H1 (cell line): ENCODE data around the gene ARHGAP5. TPM values are rescaled to one million over a fixed set of nuclear protein-coding genes. Genes with fewer than 3 reads are reported as not detected.

Source experiments
- CTCF ChIA-PET: fragments of 300-600 bp; sonication (Branson Sonifier 250); formaldehyde crosslinking; loops from one replicate; lab custom pipeline; 2021; ENCODE audit not compliant: partially characterized antibody; lab: Charles Lee
- POLR2A ChIA-PET: fragments of 300-600 bp; sonication (Branson Sonifier 250); formaldehyde crosslinking; loops from one replicate; lab custom pipeline; 2021; ENCODE audit warnings: inconsistent platforms; ENCODE audit not compliant: partially characterized antibody; lab: Charles Lee
- DNase-seq, 2 experiments: peaks; one replicate each; pipeline versions ENCODE4 v3.0.0 to v3.0.0-alpha.2; 2010 to 2022; ENCODE audit warnings: low spot score in 2 of 2, low read depth in 1 of 2, mixed read lengths in 1 of 2
- FAIRE-seq: peaks from 2 replicates; lab custom pipeline; 2011; peaks lifted over from hg19 to GRCh38; lab: Jason Lieb, UNC
- H2AFZ ChIP-seq: 2 replicates; pipeline ENCODE4 v1.8.1; 2012; ENCODE audit warnings: low read length, inconsistent platforms
- H2AK5ac ChIP-seq: 2 replicates; pipeline ENCODE4 v1.6.1; 2013; ENCODE audit warnings: low read depth, low read length
- H2BK120ac ChIP-seq: replicated peaks from 2 replicates; pipeline ENCODE3; 2013; ENCODE audit warnings: low read depth, low read length, inconsistent platforms
- H2BK12ac ChIP-seq: 2 replicates; pipeline ENCODE4 v1.6.1; 2013; ENCODE audit warnings: low read depth, low read length
- H2BK15ac ChIP-seq: 2 replicates; pipeline ENCODE4 v1.6.1; 2013; ENCODE audit warnings: low read length
- H2BK20ac ChIP-seq: 2 replicates; pipeline ENCODE4 v1.6.1; 2013; ENCODE audit warnings: low read length
- H2BK5ac ChIP-seq: 2 replicates; pipeline ENCODE4 v1.6.1; 2013; ENCODE audit warnings: low read depth, low read length
- H3K14ac ChIP-seq: 2 replicates; pipeline ENCODE4 v1.6.1; 2013; ENCODE audit warnings: inconsistent platforms; ENCODE audit not compliant: insufficient read length
- H3K18ac ChIP-seq: 2 replicates; pipeline ENCODE4 v1.6.1; 2013; ENCODE audit warnings: low read length; ENCODE audit errors: extremely low read depth
- H3K23ac ChIP-seq: 2 replicates; pipeline ENCODE4 v1.6.1; 2013; ENCODE audit warnings: inconsistent platforms; ENCODE audit not compliant: insufficient read length
- H3K23me2 ChIP-seq: 2 replicates; pipeline ENCODE4 v1.6.1; 2013; ENCODE audit warnings: low read depth, low read length
- H3K27ac ChIP-seq: 2 replicates; pipeline ENCODE4 v1.6.1; 2011; ENCODE audit warnings: low read depth, low read length, inconsistent platforms
- H3K27me3 ChIP-seq, 4 experiments: replicated peaks in 1 of 4; 1 replicate in 1 of 4; 2 replicates in 3 of 4; pipeline versions ENCODE4 v1.6.1 to v1.8.1; 2011 to 2013; ENCODE audit warnings: low read length in 3 of 4, mild to moderate bottlenecking in 3 of 4, inconsistent platforms in 2 of 4, mixed read lengths in 2 of 4, moderate library complexity in 1 of 4; ENCODE audit not compliant: control insufficient read depth in 3 of 4, insufficient read depth in 3 of 4; ENCODE audit errors: extremely low read depth in 1 of 4
- H3K36me3 ChIP-seq, 4 experiments: 2 replicates each; pipeline versions ENCODE4 v1.6.1 to v1.8.1; 2011 to 2013; ENCODE audit warnings: mild to moderate bottlenecking in 4 of 4, low read length in 3 of 4, moderate library complexity in 2 of 4, control low read depth in 1 of 4, inconsistent platforms in 1 of 4; ENCODE audit not compliant: insufficient read depth in 4 of 4, control insufficient read depth in 2 of 4
- H3K4ac ChIP-seq: replicated peaks from 2 replicates; pipeline ENCODE3; 2013; ENCODE audit warnings: low read length, low read depth, mixed read lengths, inconsistent platforms; ENCODE audit not compliant: insufficient read length
- H3K4me1 ChIP-seq, 4 experiments: replicated peaks in 1 of 4; 1 replicate in 1 of 4; 2 replicates in 3 of 4; pipeline versions ENCODE4 v1.6.1 to v1.8.1; 2011 to 2013; ENCODE audit warnings: low read length in 3 of 4, inconsistent platforms in 2 of 4, mixed read lengths in 1 of 4; ENCODE audit not compliant: insufficient read depth in 4 of 4, control insufficient read depth in 3 of 4
- H3K4me2 ChIP-seq, 2 experiments: 2 replicates each; pipeline versions ENCODE4 v1.6.1 to v1.8.1; 2011 to 2013; ENCODE audit warnings: low read depth in 2 of 2, low read length in 2 of 2, control low read depth in 1 of 2, inconsistent platforms in 1 of 2, mild to moderate bottlenecking in 1 of 2; ENCODE audit not compliant: insufficient read depth in 1 of 2
- H3K4me3 ChIP-seq, 4 experiments: fragments of 200-600, 300-600 bp in 1 of 4; sonication (generic), shearing (Covaris generic), sonication (Bioruptor Twin) in 1 of 4; 2 replicates each; pipeline versions ENCODE4 v1.5.1 to v1.8.1; 2011 to 2016; ENCODE audit warnings: low read length in 4 of 4, low read depth in 3 of 4, control low read depth in 2 of 4, inconsistent platforms in 2 of 4, mild to moderate bottlenecking in 2 of 4, mixed read lengths in 1 of 4, moderate library complexity in 1 of 4; ENCODE audit not compliant: insufficient read depth in 2 of 4; ENCODE audit errors: extremely low read depth in 1 of 4
- H3K56ac ChIP-seq: replicated peaks from 2 replicates; pipeline ENCODE3; 2013; ENCODE audit warnings: low read depth, mild to moderate bottlenecking, mixed read lengths, low read length, inconsistent platforms; ENCODE audit not compliant: insufficient read length
- H3K79me1 ChIP-seq: 2 replicates; pipeline ENCODE4 v1.6.1; 2013; ENCODE audit warnings: low read depth, low read length, control low read depth
- H3K79me2 ChIP-seq, 2 experiments: 2 replicates each; pipeline versions ENCODE4 v1.6.1 to v1.8.1; 2012 to 2013; ENCODE audit warnings: low read length in 2 of 2, mild to moderate bottlenecking in 2 of 2, inconsistent platforms in 1 of 2; ENCODE audit not compliant: insufficient read depth in 2 of 2, control insufficient read depth in 1 of 2
- H3K9ac ChIP-seq, 4 experiments: replicated peaks in 1 of 4; 1 replicate in 1 of 4; 2 replicates in 3 of 4; pipeline versions ENCODE4 v1.6.1 to v1.8.1; 2011 to 2013; ENCODE audit warnings: low read depth in 3 of 4, low read length in 3 of 4, control low read depth in 2 of 4, mild to moderate bottlenecking in 2 of 4, moderate library complexity in 2 of 4, inconsistent platforms in 1 of 4; ENCODE audit errors: extremely low read depth in 1 of 4
- H3K9me3 ChIP-seq, 2 experiments: 2 replicates each; pipeline versions ENCODE4 v1.6.1 to v1.8.1; 2012 to 2013; ENCODE audit warnings: mild to moderate bottlenecking in 2 of 2, moderate library complexity in 2 of 2, control low read depth in 1 of 2, inconsistent platforms in 1 of 2, low read depth in 1 of 2, low read length in 1 of 2, mixed read lengths in 1 of 2; ENCODE audit not compliant: insufficient read depth in 2 of 2
- H4K20me1 ChIP-seq, 2 experiments: replicated peaks in 1 of 2; 2 replicates each; pipeline versions ENCODE3 to v1.8.1; 2011 to 2013; ENCODE audit warnings: inconsistent platforms in 2 of 2, low read length in 2 of 2, mild to moderate bottlenecking in 1 of 2; ENCODE audit not compliant: insufficient read depth in 2 of 2, control insufficient read depth in 1 of 2
- H4K5ac ChIP-seq: 2 replicates; pipeline ENCODE4 v1.6.1; 2013; ENCODE audit warnings: low read length, low read depth, mixed read lengths, inconsistent platforms; ENCODE audit not compliant: insufficient read length
- H4K8ac ChIP-seq: 2 replicates; pipeline ENCODE4 v1.8.0; 2013; ENCODE audit warnings: mild to moderate bottlenecking, moderate library complexity, low read length, inconsistent platforms; ENCODE audit not compliant: insufficient read depth; ENCODE audit errors: extremely low read depth
- H4K91ac ChIP-seq: replicated peaks from 2 replicates; pipeline ENCODE3; 2013; ENCODE audit warnings: low read length, mixed read lengths, inconsistent platforms; ENCODE audit not compliant: insufficient read length
- BACH1 ChIP-seq: IDR thresholded peaks from 2 replicates; pipeline ENCODE4 v1.6.1; 2012; ENCODE audit warnings: low read length, improper control_type of control experiment
- SP1 ChIP-seq: IDR thresholded peaks from 2 replicates; pipeline ENCODE4 v1.6.1; 2011; ENCODE audit warnings: low read depth, low read length
- WGBS, 2 experiments: shearing (Covaris generic) in 1 of 2; methylation state at CpG; one replicate each; pipeline versions ENCODE4 v1.1.6 to v1.1.7; 2013 to 2015; ENCODE audit warnings: low lambda C conversion rate in 2 of 2, mixed read lengths in 2 of 2, inconsistent platforms in 1 of 2, low coverage in 1 of 2, missing lambda C conversion rate in 1 of 2; ENCODE audit not compliant: insufficient replicate concordance in 2 of 2, insufficient coverage in 1 of 2, insufficient read length in 1 of 2; ENCODE audit errors: extremely low coverage in 1 of 2, missing lambda C conversion rate in 1 of 2; 5-methylcytosine and 5-hydroxymethylcytosine counted together
- polyA plus RNA-seq, 7 experiments: library from polyadenylated mRNA; depleted of rRNA in 3 of 7; stranded (reverse) in 5 of 7; unstranded in 2 of 7; fragments of >200 nt in 5 of 7; fragments of 200-250 nt in 2 of 7; gene quantifications; 1 replicate in 5 of 7; 2 replicates in 1 of 7; 4 replicates in 1 of 7; pipeline versions ENCODE4 v1.2.1 to v1.2.3, GENCODE V29; 2011 to 2013; ENCODE audit warnings: missing spikeins in 2 of 7, mixed read lengths in 2 of 7
- total RNA-seq: library from RNA; stranded (reverse); fragmentation: NEBNext Ultra II Directional; extraction: Animal tissue kit (Norgen Biotek cat#: 25700); gene quantifications from 2 replicates; pipeline ENCODE4 v1.2.1, GENCODE V29; 2021

Gene ARHGAP5
- total and polyA plus RNA-seq, 2 of the 8 experiments (the other 6 are each of a cell fraction or from before 2014, with no cell fraction given), result 7.8 to 77.3 TPM

GRCh38 chr14:32078023-32078857 lies 1.1 kb downstream of the ARHGAP5 start:
- DNase-seq, result no peak
- TF ChIP-seq BACH1, result 0 out of 2 replicates have a peak, but pooled peaks have one; percentile 38
- TF ChIP-seq SP1, result no peak
- Histone ChIP-seq H2AFZ (no peak overlapping the region), H3K36me3 (no peaks in the 10 kb centered on the region), H3K4me3 (peak overlapping the region; percentile 83 to 97 (median 90)), H3K4me2 (peak overlapping the region; percentile 67 to 76), H2BK120ac (no peak overlapping the region), H3K56ac (no peak overlapping the region), H3K9ac (peak overlapping the region; percentile 85 to 94 (median 92)), H3K14ac (no peak overlapping the region), H3K79me1 (no peaks in the 10 kb centered on the region; the same call in 1 of the 2 replicates), H3K27ac (peak overlapping the region; percentile 91), H4K91ac (no peak overlapping the region), H3K27me3 (no peaks in the 10 kb centered on the region), H3K9me3 (no peaks in the 10 kb centered on the region), H2BK15ac (no peak overlapping the region), H2BK20ac (no peak overlapping the region), H3K18ac (no peak overlapping the region; the same call in 1 of the 2 replicates), H2AK5ac (no peak overlapping the region), H3K79me2 (peaks cover 0 to 60% of the 10 kb centered on the region in 2 experiments; a peak in 3 of 4 replicates), H3K4ac (no peak overlapping the region), H3K23me2 (peaks cover 9% of the 10 kb centered on the region), H2BK5ac (0 out of 2 replicates have a peak overlapping the region, but pooled peaks have one; percentile 62), H4K5ac (peak overlapping the region; percentile 18), H4K20me1 (peaks cover 3 to 6% of the 10 kb centered on the region in 2 experiments), H4K8ac (peak overlapping the region; percentile 95; the same call in 1 of the 2 replicates), H3K23ac (no peak overlapping the region), H3K4me1 (peaks cover 0 to 4% (median 0%) of the 10 kb centered on the region in 4 experiments; a peak in 1 of 7 replicates), H2BK12ac (peak overlapping the region; percentile 10; the same call in 1 of the 2 replicates)
- 4% methylated on average over 28 of the region's 28 CpGs; no CpG with 5 or more reads in 1 of the 2 experiments for WGBS, 2 experiments
- POLR2A ChIA-PET, result interaction anchor here (0.7 to 2.9 kb wide), 9 partner anchors 9 to 375 kb away, joined by 3 to 17 read pairs (median 4); partner anchors contain the start of genes RNU6-7 and RNU6-8
- CTCF ChIA-PET, result interaction anchor here (0.7 to 1.3 kb wide), 3 partner anchors 174 to 628 kb away, joined by 3 to 6 read pairs (median 3); no protein-coding TSS in a partner anchor
- FAIRE-seq, result no peak
